ENCODE results near the gene ACTL8. TPM values are rescaled to one million over a fixed set of nuclear protein-coding genes. Genes with fewer than 3 reads are reported as not detected.
A peak's percentile ranks its signal among the peaks of the same experiment; 100 is the strongest.

The ACTL8 gene
- polyA plus RNA-seq, 2 of the 4 experiments (the other 2 are of a cell fraction): 0.30 to 1.3 TPM

DNA sequence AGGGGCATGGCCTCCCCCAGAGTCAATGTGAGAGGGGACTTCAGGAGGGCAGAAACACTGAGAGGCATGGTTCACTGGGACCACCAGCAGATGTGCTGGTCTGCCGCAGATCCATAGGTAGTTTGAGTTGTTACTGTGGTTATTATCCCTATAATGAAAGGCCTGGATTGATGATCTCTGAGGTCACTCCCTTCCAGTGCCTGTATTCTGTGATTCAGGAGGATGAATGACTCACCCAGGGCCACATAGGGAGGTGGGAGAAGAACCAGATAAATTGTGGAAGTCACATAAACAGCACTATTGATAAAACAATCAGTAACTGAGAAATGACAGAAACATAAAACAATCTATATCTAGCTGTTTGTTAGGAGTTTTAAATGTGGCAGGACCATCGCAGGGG is 22.7 kb upstream of the ACTL8 start:
- no peak for TF ChIP-seq FOSB (CRISPR knock-in tag; IDR thresholded peaks at IDR 0.05)
- Histone ChIP-seq H3K27ac (no peak overlapping the region), H3K4me1 (no peaks in the 10 kb centered on the region), H3K4me2 (no peak overlapping the region), H3K9me3 (no peaks in the 10 kb centered on the region), H3K4me3 (no peak overlapping the region)
- ChIA-PET CTCF (interaction anchor here (0.6 to 1.6 kb wide), 2 partner anchors 25 to 36 kb away, joined by 3 to 6 read pairs; no protein-coding TSS in a partner anchor), POLR2A (no interaction called here)
- FAIRE-seq: no peak
- no peak for ATAC-seq
- DNase-seq (ENCODE audit: low read depth in 1 of 2, low spot score in 1 of 2): no peak
- WGBS (ENCODE audit: missing lambda C conversion rate): 88% methylated on average over 2 of the region's 2 CpGs

DNA sequence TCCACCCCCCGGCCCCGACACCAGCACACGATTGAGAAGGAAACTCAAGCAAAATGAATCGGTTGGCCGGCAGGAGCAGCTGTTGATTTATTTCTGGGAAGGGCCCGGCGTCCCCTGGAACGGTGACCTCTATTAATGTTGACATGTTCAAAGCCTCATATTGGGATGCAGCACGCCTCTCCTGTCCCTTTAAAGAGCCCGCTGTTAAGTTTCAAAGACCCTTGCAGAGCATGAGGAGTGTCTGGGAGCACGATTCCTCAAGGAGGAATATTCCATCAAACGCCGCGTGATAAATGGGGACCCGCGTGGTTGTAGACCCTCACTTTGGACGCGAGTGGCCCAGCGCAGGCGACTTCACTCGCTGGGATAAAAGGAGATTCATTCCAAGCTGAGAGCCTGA is 21.5 kb upstream of the ACTL8 start:
- H3K4me3 ChIP-seq: no peak overlapping the region
- H3K4me1 ChIP-seq: no peaks in the 10 kb centered on the region
- FAIRE-seq (no peak), ATAC-seq (no peak), DNase-seq (ENCODE audit: low read depth in 1 of 2, low spot score in 1 of 2) (no peak)
- H3K27ac ChIP-seq: no peak overlapping the region
- WGBS (ENCODE audit: missing lambda C conversion rate): 72% methylated on average over 21 of the region's 21 CpGs
- H3K4me2 ChIP-seq: no peak overlapping the region
- CTCF ChIA-PET: interaction anchor here (1.6 kb wide), 1 partner anchor 37 kb away, joined by 6 read pairs; no protein-coding TSS in a partner anchor
- no peaks in the 10 kb centered on the region for H3K9me3 ChIP-seq
- TF ChIP-seq, protein P1, sequence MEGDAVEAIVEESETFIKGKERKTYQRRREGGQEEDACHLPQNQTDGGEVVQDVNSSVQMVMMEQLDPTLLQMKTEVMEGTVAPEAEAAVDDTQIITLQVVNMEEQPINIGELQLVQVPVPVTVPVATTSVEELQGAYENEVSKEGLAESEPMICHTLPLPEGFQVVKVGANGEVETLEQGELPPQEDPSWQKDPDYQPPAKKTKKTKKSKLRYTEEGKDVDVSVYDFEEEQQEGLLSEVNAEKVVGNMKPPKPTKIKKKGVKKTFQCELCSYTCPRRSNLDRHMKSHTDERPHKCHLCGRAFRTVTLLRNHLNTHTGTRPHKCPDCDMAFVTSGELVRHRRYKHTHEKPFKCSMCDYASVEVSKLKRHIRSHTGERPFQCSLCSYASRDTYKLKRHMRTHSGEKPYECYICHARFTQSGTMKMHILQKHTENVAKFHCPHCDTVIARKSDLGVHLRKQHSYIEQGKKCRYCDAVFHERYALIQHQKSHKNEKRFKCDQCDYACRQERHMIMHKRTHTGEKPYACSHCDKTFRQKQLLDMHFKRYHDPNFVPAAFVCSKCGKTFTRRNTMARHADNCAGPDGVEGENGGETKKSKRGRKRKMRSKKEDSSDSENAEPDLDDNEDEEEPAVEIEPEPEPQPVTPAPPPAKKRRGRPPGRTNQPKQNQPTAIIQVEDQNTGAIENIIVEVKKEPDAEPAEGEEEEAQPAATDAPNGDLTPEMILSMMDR (IDR thresholded peaks at IDR 0.05): no peak
- TF ChIP-seq, protein P2, sequence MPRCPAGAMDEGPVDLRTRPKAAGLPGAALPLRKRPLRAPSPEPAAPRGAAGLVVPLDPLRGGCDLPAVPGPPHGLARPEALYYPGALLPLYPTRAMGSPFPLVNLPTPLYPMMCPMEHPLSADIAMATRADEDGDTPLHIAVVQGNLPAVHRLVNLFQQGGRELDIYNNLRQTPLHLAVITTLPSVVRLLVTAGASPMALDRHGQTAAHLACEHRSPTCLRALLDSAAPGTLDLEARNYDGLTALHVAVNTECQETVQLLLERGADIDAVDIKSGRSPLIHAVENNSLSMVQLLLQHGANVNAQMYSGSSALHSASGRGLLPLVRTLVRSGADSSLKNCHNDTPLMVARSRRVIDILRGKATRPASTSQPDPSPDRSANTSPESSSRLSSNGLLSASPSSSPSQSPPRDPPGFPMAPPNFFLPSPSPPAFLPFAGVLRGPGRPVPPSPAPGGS (IDR thresholded peaks at IDR 0.05): no peak
- TF ChIP-seq POLR2A (IDR thresholded peaks at IDR 0.05; ENCODE audit: low read length) (no peak), HOXB13 (CRISPR knock-in tag; IDR thresholded peaks at IDR 0.05; ENCODE audit: low read depth) (no peak), EHF (CRISPR knock-in tag; IDR thresholded peaks at IDR 0.05) (no peak), JUNB (IDR thresholded peaks at IDR 0.05) (no peak)
- TF ChIP-seq, protein P3, sequence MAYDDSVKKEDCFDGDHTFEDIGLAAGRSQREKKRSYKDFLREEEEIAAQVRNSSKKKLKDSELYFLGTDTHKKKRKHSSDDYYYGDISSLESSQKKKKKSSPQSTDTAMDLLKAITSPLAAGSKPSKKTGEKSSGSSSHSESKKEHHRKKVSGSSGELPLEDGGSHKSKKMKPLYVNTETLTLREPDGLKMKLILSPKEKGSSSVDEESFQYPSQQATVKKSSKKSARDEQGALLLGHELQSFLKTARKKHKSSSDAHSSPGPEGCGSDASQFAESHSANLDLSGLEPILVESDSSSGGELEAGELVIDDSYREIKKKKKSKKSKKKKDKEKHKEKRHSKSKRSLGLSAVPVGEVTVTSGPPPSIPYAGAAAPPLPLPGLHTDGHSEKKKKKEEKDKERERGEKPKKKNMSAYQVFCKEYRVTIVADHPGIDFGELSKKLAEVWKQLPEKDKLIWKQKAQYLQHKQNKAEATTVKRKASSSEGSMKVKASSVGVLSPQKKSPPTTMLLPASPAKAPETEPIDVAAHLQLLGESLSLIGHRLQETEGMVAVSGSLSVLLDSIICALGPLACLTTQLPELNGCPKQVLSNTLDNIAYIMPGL (CRISPR knock-in tag; IDR thresholded peaks at IDR 0.05; ENCODE audit: borderline replicate concordance): no peak
- POLR2A ChIA-PET: no interaction called here

DNA sequence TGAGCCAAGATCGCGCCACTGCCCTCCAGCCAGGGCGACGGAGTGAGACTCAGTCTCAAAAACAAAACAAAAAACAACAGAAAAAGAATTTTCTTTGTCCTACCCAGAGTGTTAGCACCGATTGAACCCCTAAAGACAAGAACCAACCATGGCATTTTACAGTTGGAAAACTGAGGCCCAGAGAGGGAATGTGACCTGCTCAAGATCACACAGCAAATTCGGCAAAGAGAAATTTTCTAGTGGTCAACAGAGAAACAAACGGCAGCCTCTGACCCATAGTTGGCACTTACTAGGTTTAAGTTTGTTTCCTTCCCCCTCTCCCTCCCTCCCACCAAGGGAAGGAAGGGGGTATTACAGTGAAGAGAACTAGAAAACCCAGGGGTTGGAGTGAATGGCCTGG is 20.5 kb upstream of the ACTL8 start:
- WGBS (ENCODE audit: missing lambda C conversion rate): 63% methylated on average over 7 of the region's 7 CpGs
- FAIRE-seq: no peak
- no peak overlapping the region for H3K27ac ChIP-seq
- H3K4me2 ChIP-seq: no peak overlapping the region
- TF ChIP-seq CEBPB (IDR thresholded peaks at IDR 0.05) (no peak), ZFP36 (IDR thresholded peaks at IDR 0.05; ENCODE audit: borderline replicate concordance, partially characterized antibody) (peak; percentile 27), EP300 (IDR thresholded peaks at IDR 0.05) (no peak), SREBF2 (IDR thresholded peaks at IDR 0.05) (no peak)
- TF ChIP-seq, protein P4, sequence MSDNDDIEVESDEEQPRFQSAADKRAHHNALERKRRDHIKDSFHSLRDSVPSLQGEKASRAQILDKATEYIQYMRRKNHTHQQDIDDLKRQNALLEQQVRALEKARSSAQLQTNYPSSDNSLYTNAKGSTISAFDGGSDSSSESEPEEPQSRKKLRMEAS (IDR thresholded peaks at IDR 0.05): no peak
- no peak for DNase-seq (ENCODE audit: low read depth in 1 of 2, low spot score in 1 of 2)
- ChIA-PET POLR2A (no interaction called here), CTCF (no interaction called here)
- H3K4me3 ChIP-seq: no peak overlapping the region
- H3K9me3 ChIP-seq: no peaks in the 10 kb centered on the region
- ATAC-seq: no peak
- H3K4me1 ChIP-seq: no peaks in the 10 kb centered on the region

DNA sequence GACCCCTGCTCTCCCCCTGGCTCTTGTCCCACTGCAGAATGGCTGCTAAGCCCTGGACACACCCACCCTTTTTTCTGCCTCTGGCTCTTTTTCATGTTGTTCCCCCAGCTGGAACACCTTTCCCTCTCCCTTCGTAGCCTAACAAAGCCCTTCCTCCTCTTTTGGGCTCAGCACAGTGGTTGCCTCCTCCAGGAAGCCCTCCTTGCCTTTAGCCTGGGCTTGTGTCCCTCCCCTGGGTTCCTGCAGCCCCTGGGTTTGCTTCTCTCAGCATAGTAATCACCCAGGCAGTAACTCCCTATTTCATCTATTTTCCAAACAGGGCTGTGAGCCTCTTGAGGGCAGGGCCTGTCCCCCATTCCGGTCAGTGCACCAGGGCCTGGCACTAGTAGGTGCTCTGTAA is 19.8 kb upstream of the ACTL8 start:
- Histone ChIP-seq H3K27ac (no peak overlapping the region), H3K4me1 (no peaks in the 10 kb centered on the region), H3K4me3 (no peak overlapping the region), H3K9me3 (no peaks in the 10 kb centered on the region), H3K4me2 (no peak overlapping the region)
- DNase-seq (ENCODE audit: low read depth in 1 of 2, low spot score in 1 of 2): no peak
- CTCF ChIA-PET: no interaction called here
- no peak for ATAC-seq
- POLR2A ChIA-PET: no interaction called here
- 71% methylated on average over 2 of the region's 2 CpGs for WGBS (ENCODE audit: missing lambda C conversion rate)
- no peak for TF ChIP-seq CEBPB (IDR thresholded peaks at IDR 0.05)
- TF ChIP-seq ZFP36 (IDR thresholded peaks at IDR 0.05; ENCODE audit: borderline replicate concordance, partially characterized antibody): peak; percentile 62
- no peak for TF ChIP-seq HOXB13 (CRISPR knock-in tag; IDR thresholded peaks at IDR 0.05; ENCODE audit: low read depth)
- no peak for FAIRE-seq
